A172 (cell line): ENCODE measurements around the gene KIF13A. TPM values are rescaled to one million over a fixed set of nuclear protein-coding genes. Genes with fewer than 3 reads are reported as not detected.
A peak's percentile ranks its signal among the peaks of the same experiment; 100 is the strongest.
"Not testable (repeated sequence)": the region's sequence is repeated elsewhere in the genome, so short reads cannot be mapped to it uniquely, and the experiment has no call there.

Experiments
- DNase-seq: peaks from one replicate; pipeline ENCODE4 v3.0.0-alpha.2; 2015; ENCODE audit warnings: low spot score
- total RNA-seq: library from RNA; depleted of rRNA; stranded (reverse); fragments of >200 nt; shearing (Covaris generic); gene quantifications from 2 replicates; pipeline ENCODE4 v1.2.3, GENCODE V29; 2014; rRNA removed

KIF13A gene
- 22.9 and 25.9 TPM in 2 replicates for total RNA-seq

- no peak for DNase-seq
These were observed at the start of gene KIF13A for GRCh38 chr6:17987447-17987696. Gene KIF13A, minus strand, starts transcription at chr6:17987635. Its CDS starts 172 bp downstream, at chr6:17987463.

DNA sequence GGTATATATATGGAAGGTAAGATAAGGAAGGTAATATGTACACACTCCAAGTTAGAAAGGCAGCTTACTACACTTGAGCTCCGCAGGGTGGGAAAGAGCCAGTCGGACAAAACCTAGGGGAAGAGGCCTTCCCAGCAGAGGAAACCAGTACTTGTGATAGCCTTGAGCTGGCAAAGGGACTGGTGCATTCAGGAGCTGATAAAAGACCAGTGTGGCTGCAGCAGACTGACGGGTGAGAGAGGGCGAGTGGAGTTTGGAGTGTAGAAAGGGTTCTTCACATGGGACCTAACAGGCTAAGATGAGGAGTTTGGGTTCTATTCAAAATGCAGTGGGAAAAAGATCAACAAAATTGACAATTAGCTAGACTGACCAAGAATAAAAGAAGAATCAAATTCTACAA lies 49.3 kb upstream of the KIF13A start:
- no peak for DNase-seq

GRCh38 chr6:18035330-18035854 lies 48.0 kb upstream of the KIF13A start:
- DNase-seq, result no peak

GRCh38 chr6:18034798-18035202 lies 47.4 kb upstream of the KIF13A start:
- no peak for DNase-seq

GRCh38 chr6:18031680-18032256 lies 44.3 kb upstream of the KIF13A start:
- DNase-seq, result no peak

- no peak for DNase-seq
These were observed 43.8 kb upstream of the KIF13A start for GRCh38 chr6:18031189-18031588.

DNA sequence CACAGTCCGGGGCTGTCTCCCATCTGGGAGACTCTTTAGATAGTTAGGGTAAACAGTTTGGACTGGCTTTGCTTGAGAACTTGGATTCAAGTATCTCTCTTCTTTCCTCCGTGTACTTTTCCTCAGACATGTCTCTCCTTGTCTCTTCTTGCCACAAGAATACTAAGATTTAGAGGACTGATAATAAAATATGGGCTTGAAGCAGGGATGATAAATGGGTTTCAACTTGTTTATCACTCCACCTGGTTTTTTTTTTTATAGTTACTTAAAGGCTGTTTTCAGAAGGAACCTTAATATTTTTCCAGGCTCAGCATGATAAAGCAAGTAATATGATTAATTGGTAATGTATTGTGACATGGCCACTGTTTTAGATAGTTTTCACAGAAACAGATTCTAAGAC lies 40.9 kb upstream of the KIF13A start:
- no peak for DNase-seq

DNA sequence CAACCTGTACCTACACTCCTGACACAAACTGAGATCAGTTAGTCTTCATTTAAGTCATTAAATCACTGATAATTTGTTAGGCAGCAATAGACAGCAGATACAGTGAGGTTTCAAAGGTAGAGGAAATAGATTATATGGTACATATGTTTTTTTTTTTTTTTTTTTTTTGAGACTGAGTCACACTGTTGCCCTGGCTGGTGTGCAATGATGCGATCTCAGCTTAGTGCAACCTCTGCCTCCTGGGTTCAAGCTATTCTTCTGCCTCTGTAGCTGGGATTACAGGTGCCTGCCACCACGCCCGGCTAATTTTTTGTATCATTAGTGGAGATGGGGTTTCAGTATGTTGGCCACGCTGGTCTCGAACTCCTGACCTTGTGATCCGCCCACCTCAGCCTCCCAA lies 38.2 kb upstream of the KIF13A start:
- no peak for DNase-seq

GRCh38 chr6:18024876-18025275 lies 37.4 kb upstream of the KIF13A start:
- no peak for DNase-seq

DNA sequence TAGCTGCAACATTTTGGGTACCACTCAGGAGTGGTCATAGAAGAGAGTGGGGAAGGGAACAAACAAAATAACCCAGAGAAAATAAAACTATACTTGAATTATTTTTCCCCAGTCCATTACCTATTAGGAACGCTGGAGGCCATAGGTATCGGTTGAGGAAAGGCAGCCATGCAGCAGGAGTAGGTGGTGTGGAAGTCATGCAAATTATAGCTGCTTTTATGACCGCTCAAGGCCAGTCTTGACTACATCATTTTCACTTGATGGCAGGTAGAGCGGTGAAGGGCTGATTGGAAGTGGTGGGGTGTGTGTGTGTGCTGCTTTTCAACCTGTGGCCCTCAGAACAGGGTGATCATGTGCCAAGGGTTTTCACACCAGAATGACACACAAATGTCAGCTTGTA lies 36.5 kb upstream of the KIF13A start:
- no peak for DNase-seq

GRCh38 chr6:18022398-18023231 lies 35.2 kb upstream of the KIF13A start:
- DNase-seq, result peak; percentile 67

DNA sequence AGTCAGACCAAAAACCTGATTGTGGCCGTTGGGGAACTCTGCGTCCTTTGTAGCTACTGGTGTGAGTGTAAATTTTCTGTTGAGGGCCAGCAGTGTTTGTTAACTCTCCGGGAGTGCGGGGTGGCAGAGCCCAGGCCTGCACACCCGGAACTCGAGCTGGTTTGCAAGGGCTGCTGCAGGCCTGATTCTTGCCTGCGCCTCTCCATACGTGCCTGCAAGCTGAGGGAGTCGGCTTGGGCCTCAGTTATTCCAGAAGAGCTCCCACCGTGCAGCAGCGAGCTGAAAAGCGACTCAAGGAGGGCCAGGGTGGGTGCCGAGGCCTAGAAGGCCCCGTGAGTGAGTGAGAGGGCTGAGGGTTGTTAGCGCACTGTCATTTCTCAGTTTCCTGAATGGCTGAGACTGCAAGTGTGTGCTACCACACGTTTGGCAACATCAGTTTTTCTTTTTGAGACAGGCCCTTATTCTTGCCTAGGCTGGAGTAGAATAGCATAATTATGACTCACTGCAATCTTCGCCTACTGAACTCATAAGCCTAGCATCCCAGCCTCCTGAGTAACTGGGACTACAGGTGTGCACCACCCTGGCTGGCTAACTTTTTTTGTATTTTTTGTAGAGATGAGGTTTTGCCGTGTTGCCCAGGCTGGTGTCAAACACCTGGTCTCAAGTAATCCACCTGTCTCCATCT lies 33.9 kb upstream of the KIF13A start:
- no peak for DNase-seq

GRCh38 chr6:18020545-18020944 lies 33.1 kb upstream of the KIF13A start:
- not testable (repeated sequence) for DNase-seq

DNA sequence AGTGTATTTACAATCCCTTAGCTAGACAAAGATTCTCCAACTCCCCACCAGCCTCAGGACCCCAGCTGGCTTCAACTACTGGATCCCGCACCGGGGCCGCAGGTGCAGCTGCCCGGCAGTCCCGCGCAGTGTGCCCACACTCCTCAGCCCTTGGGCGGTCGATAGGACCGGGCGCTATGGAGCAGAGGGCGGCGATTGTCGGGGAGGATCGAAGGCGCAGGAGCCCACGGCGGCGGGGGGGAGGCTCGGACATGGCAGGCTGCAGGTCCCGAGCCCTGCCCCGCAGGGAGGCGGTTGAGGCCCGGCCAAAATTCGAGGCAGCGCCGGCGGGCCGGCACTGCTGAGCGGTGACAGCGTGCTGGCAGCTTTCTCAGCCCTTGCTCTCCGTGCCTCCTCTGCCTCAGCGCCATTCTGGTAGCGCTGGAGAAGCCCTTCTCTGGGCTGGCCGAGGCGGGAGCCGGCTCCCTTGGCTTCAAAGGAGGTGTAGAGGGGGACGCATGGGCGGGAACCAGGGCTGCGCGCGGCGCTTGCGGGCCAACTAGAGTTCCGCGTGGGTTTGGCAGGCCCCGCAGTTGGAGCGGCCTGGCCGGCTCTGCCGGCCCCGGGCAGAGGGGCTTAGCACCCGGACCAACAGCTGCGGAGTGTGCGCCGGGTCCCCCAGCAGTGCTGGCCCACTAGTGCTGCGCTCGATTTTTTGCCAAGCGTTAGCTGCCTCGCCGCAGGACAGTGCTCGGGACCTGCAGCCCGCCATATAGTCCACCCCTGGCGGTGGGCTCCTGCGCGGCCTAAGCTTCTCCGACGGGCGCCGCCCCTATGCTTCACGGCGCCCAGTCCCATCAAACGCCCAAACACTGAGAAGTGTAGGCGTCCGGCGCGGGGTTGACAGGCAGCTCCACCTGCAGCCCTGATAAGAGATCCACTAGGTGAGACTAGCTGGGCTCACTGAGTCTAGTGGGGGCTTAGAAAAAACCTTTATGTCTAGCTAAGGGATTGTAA lies 32.4 kb upstream of the KIF13A start:
- DNase-seq, result no peak

DNA sequence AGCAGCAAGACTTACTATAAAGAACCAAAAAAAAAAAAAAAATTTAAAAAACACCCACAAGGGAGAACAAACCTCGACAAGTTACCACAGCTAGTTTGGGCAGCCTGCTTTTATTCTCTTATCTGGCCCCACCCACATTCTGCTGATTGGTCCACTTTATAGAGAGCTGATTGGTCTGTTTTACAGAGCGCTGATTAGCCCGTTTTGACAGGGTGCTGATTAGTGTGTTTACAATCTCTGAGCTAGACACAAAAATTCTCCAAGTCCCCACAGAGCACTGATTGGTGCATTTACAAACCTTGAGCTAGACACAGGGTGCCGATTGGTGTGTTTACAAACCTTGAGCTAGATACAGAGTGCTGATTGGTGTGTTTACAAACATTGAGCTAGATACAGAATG lies 31.7 kb upstream of the KIF13A start:
- DNase-seq, result not testable (repeated sequence)

GRCh38 chr6:18016698-18017097 lies 29.3 kb upstream of the KIF13A start:
- DNase-seq, result no peak

GRCh38 chr6:18016133-18016532 lies 28.7 kb upstream of the KIF13A start:
- DNase-seq, result no peak

DNA sequence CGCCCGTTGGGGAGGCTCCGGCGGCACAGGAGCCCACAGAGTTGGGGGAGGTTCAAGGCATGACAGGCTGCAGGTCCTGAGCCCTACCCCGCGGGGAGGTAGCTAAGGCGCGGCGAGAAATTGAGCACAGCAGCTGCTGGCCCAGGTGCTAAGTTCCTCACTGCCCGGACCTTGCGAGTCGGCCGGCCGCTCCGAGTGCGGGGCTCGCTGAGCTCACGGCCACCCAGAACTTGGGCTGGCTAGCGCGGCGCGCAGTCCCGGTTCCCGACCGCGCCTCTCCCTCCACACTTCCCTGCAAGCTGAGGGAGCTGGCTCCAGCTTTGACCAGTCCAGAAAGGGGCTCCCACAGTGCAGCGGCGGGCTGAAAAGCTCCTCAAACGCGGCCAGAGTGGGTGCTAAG lies 23.9 kb upstream of the KIF13A start:
- no peak for DNase-seq

GRCh38 chr6:18010540-18010939 lies 23.1 kb upstream of the KIF13A start:
- DNase-seq, result not testable (repeated sequence)

GRCh38 chr6:18004256-18004985 lies 17.0 kb upstream of the KIF13A start:
- no peak for DNase-seq

GRCh38 chr6:17999425-17999824 lies 12.0 kb upstream of the KIF13A start:
- no peak for DNase-seq
